Sigmoid colon (tissue), 4 donors: Measurements from ENCODE around the gene CEP85L.

Source experiments
- POLR2A ChIP-seq, 2 donors: fragments of 450-650 bp; IDR thresholded peaks; one replicate each; pipeline ENCODE4 v1.6.1; 2016; ENCODE audit warnings: antibody characterized with exemption in 2 of 2, mild to moderate bottlenecking in 2 of 2, moderate library complexity in 2 of 2
- POLR2AphosphoS5 ChIP-seq, 4 donors: sonication (generic); formaldehyde crosslinking; IDR thresholded peaks; one replicate each; pipeline ENCODE4 v1.6.1; 2017; ENCODE audit warnings: antibody characterized with exemption in 4 of 4
- TF ChIP-seq, protein P1 (sequence below), 4 experiments: fragments of 450-650 bp in 3 of 4; fragments of 200-600 bp in 1 of 4; IDR thresholded peaks; one replicate each; pipeline ENCODE4 v1.5.1; 2016 to 2019; ENCODE audit warnings: antibody characterized with exemption in 4 of 4, mild to moderate bottlenecking in 3 of 4, moderate library complexity in 2 of 4

GRCh38 chr6:118567974-118568373 is 83.4 kb downstream of the CEP85L start:
- TF ChIP-seq POLR2AphosphoS5 (IDR thresholded peaks at IDR 0.05) (no peak), POLR2A (IDR thresholded peaks at IDR 0.05) (no peak)
- TF ChIP-seq, protein P1, sequence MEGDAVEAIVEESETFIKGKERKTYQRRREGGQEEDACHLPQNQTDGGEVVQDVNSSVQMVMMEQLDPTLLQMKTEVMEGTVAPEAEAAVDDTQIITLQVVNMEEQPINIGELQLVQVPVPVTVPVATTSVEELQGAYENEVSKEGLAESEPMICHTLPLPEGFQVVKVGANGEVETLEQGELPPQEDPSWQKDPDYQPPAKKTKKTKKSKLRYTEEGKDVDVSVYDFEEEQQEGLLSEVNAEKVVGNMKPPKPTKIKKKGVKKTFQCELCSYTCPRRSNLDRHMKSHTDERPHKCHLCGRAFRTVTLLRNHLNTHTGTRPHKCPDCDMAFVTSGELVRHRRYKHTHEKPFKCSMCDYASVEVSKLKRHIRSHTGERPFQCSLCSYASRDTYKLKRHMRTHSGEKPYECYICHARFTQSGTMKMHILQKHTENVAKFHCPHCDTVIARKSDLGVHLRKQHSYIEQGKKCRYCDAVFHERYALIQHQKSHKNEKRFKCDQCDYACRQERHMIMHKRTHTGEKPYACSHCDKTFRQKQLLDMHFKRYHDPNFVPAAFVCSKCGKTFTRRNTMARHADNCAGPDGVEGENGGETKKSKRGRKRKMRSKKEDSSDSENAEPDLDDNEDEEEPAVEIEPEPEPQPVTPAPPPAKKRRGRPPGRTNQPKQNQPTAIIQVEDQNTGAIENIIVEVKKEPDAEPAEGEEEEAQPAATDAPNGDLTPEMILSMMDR (IDR thresholded peaks at IDR 0.05), result no peak
